ENCODE data around the gene CRLF3.
"Not testable (repeated sequence)": the region's sequence is repeated elsewhere in the genome, so short reads cannot be mapped to it uniquely, and the experiment has no call there.

Gene CRLF3

GRCh38 chr17:30814236-30814635 lies 10.3 kb downstream of the CRLF3 start:
- DNase-seq (ENCODE audit: low spot score), result not testable (repeated sequence)

- DNase-seq (ENCODE audit: low spot score), result no peak
Observed at GRCh38 chr17:30812218-30813177, 12.0 kb downstream of the CRLF3 start.

- DNase-seq (ENCODE audit: low spot score), result no peak
Observed at GRCh38 chr17:30809867-30810266, 14.6 kb downstream of the CRLF3 start.

GRCh38 chr17:30808785-30809286 lies 15.7 kb downstream of the CRLF3 start:
- DNase-seq (ENCODE audit: low spot score), result no peak

GRCh38 chr17:30807896-30808295 lies 16.6 kb downstream of the CRLF3 start:
- DNase-seq (ENCODE audit: low spot score), result no peak

- DNase-seq (ENCODE audit: low spot score), result no peak
Observed at GRCh38 chr17:30805944-30806456, 18.5 kb downstream of the CRLF3 start.

- no peak for DNase-seq (ENCODE audit: low spot score)
Observed at GRCh38 chr17:30801671-30802070, 22.8 kb downstream of the CRLF3 start.

GRCh38 chr17:30796016-30796415 lies 28.5 kb downstream of the CRLF3 start:
- no peak for DNase-seq (ENCODE audit: low spot score)

- no peak for DNase-seq (ENCODE audit: low spot score)
Observed at GRCh38 chr17:30794372-30794771, 30.1 kb downstream of the CRLF3 start.

GRCh38 chr17:30793282-30793977 lies 31.1 kb downstream of the CRLF3 start:
- DNase-seq (ENCODE audit: low spot score), result no peak

- no peak for DNase-seq (ENCODE audit: low spot score)
Observed at GRCh38 chr17:30790279-30790678, 34.2 kb downstream of the CRLF3 start.

- DNase-seq (ENCODE audit: low spot score), result no peak
Observed at GRCh38 chr17:30788918-30789317, 35.6 kb downstream of the CRLF3 start.

- DNase-seq (ENCODE audit: low spot score), result no peak
Observed at GRCh38 chr17:30782206-30782605, 42.3 kb downstream of the CRLF3 start.

GRCh38 chr17:30780343-30780742 lies 44.1 kb downstream of the CRLF3 start:
- no peak for DNase-seq (ENCODE audit: low spot score)

- not testable (repeated sequence) for DNase-seq (ENCODE audit: low spot score)
Observed at GRCh38 chr17:30768771-30769170, 55.7 kb downstream of the CRLF3 start.

- DNase-seq (ENCODE audit: low spot score), result not testable (repeated sequence)
Observed at GRCh38 chr17:30767641-30768404, 56.7 kb downstream of the CRLF3 start.

GRCh38 chr17:30761060-30761459 lies 63.4 kb downstream of the CRLF3 start:
- no peak for DNase-seq (ENCODE audit: low spot score)

GRCh38 chr17:30753291-30753690 lies 71.2 kb downstream of the CRLF3 start:
- not testable (repeated sequence) for DNase-seq (ENCODE audit: low spot score)

GRCh38 chr17:30750982-30751381 lies 73.5 kb downstream of the CRLF3 start:
- DNase-seq (ENCODE audit: low spot score), result not testable (repeated sequence)

- not testable (repeated sequence) for DNase-seq (ENCODE audit: low spot score)
Observed at GRCh38 chr17:30747621-30748020, 76.9 kb downstream of the CRLF3 start.

GRCh38 chr17:30742669-30743068 lies 81.8 kb downstream of the CRLF3 start:
- not testable (repeated sequence) for DNase-seq (ENCODE audit: low spot score)

- DNase-seq (ENCODE audit: low spot score), result not testable (repeated sequence)
Observed at GRCh38 chr17:30736371-30736770, 88.1 kb downstream of the CRLF3 start.
